Stomach (tissue), 9 donors: ENCODE results near the gene ROBO1. TPM values are rescaled to one million over a fixed set of nuclear protein-coding genes. Genes with fewer than 3 reads are reported as not detected.

Experiments used
- DNase-seq, 2 donors: peaks; one replicate each; pipeline versions ENCODE4 v3.0.0 to v3.0.0-alpha.2; 2013 to 2019
- H3K27ac ChIP-seq, 5 donors: fragments of 200-600 bp in 4 of 5; sonication (generic) in 4 of 5; one replicate each; pipeline ENCODE4 v1.5.1; 2013 to 2019; ENCODE audit warnings: mild to moderate bottlenecking in 1 of 5, moderate library complexity in 1 of 5
- H3K27me3 ChIP-seq, 3 donors: fragments of 200-600 bp; sonication (generic); one replicate each; pipeline ENCODE4 v1.5.1; 2017 to 2019; ENCODE audit warnings: mixed run types in 1 of 3
- H3K36me3 ChIP-seq, 4 donors: fragments of 200-600 bp; sonication (generic); 1 replicate in 3 of 4; 2 replicates in 1 of 4; pipeline ENCODE4 v1.5.1; 2016 to 2019
- H3K4me1 ChIP-seq, 4 donors: fragments of 200-600 bp; sonication (generic); one replicate each; pipeline ENCODE4 v1.5.1; 2016 to 2019
- H3K4me3 ChIP-seq, 4 donors: fragments of 200-600 bp; sonication (generic) in 3 of 4; one replicate each; pipeline ENCODE4 v1.5.1; 2016 to 2019; ENCODE audit warnings: mild to moderate bottlenecking in 1 of 4
- H3K9me3 ChIP-seq, 4 donors: fragments of 200-600 bp; sonication (generic); one replicate each; pipeline ENCODE4 v1.5.1; 2016 to 2019
- CTCF ChIP-seq, 7 experiments: fragments of 450-650 bp in 4 of 7; fragments of 200-600 bp in 3 of 7; sonication (generic) in 3 of 7; IDR thresholded peaks; one replicate each; pipeline ENCODE4 v1.5.1; 2016 to 2019; ENCODE audit warnings: antibody characterized with exemption in 7 of 7, control low read depth in 2 of 7, mild to moderate bottlenecking in 1 of 7
- EP300 ChIP-seq: sonication (generic); formaldehyde crosslinking; IDR thresholded peaks from one replicate; pipeline ENCODE4 v1.6.1; 2017; ENCODE audit warnings: antibody characterized with exemption
- POLR2A ChIP-seq, 4 donors: fragments of 450-650 bp; IDR thresholded peaks; one replicate each; pipeline ENCODE4 v1.6.1; 2016; ENCODE audit warnings: antibody characterized with exemption in 4 of 4, control low read depth in 2 of 4, mild to moderate bottlenecking in 1 of 4, moderate library complexity in 1 of 4
- POLR2AphosphoS5 ChIP-seq, 3 donors: sonication (generic); formaldehyde crosslinking; IDR thresholded peaks; one replicate each; pipeline ENCODE4 v1.6.1; 2016; ENCODE audit warnings: antibody characterized with exemption in 3 of 3
- WGBS, 5 donors: extraction: QIAGEN DNeasy Blood & Tissue Kit in 3 of 5; methylation state at CpG; one replicate each; pipeline versions ENCODE4 v1.1.5 to v1.1.7; 2013 to 2018; 5-methylcytosine and 5-hydroxymethylcytosine counted together
- intact Hi-C: fragments of 100-400 bp; cut with DNase I; formaldehyde crosslinking; loops from one replicate; pipeline ENCODE4 v1.15.1; 2023; ENCODE audit warnings: low total_unique reads
- polyA plus RNA-seq, 3 donors: library from polyadenylated mRNA; stranded (reverse); fragments of 200-250 nt; gene quantifications; one replicate each; pipeline ENCODE4 v1.2.3, GENCODE V29; 2013
- total RNA-seq, 5 donors: library from RNA; depleted of rRNA; stranded (reverse); fragments of >200 nt; gene quantifications; one replicate each; pipeline versions ENCODE4 v1.1.0 to v1.2.3, GENCODE V29; 2014 to 2016
- donor health status: healthy with polysubstance abuse.
- donor health status: Bipolar disorder and iron deficiency.
- donor health status: healthy.

Gene ROBO1
- total and polyA plus RNA-seq, 8 donors: 2.0 to 174 (median 4.5) TPM

GRCh38 chr3:79230266-79230665 is 537.5 kb downstream of the ROBO1 start:
- Histone ChIP-seq H3K27me3 (no peaks in the 10 kb centered on the region), H3K27ac (no peak overlapping the region), H3K9me3 (no peaks in the 10 kb centered on the region), H3K36me3 (no peaks in the 10 kb centered on the region), H3K4me1 (no peaks in the 10 kb centered on the region), H3K4me3 (no peak overlapping the region)
- peak in 1 of 2 donors; percentile 3 for DNase-seq
- TF ChIP-seq POLR2AphosphoS5 (IDR thresholded peaks at IDR 0.05): no peak
- TF ChIP-seq CTCF (IDR thresholded peaks at IDR 0.05): no peak
- TF ChIP-seq EP300: no peak
- TF ChIP-seq POLR2A (IDR thresholded peaks at IDR 0.05): no peak
- intact Hi-C loops: no loop called here
- WGBS, 5 donors: 31 to 63% (median 41%) methylated on average over 1 of the region's 1 CpG

GRCh38 chr3:79217096-79217495 is 550.7 kb downstream of the ROBO1 start:
- Histone ChIP-seq H3K4me3 (no peak overlapping the region), H3K36me3 (no peaks in the 10 kb centered on the region), H3K4me1 (no peaks in the 10 kb centered on the region), H3K27ac (no peak overlapping the region), H3K9me3 (no peaks in the 10 kb centered on the region), H3K27me3 (no peaks in the 10 kb centered on the region)
- no peak for DNase-seq
- intact Hi-C loops: no loop called here
- 39 to 45% (median 40%) methylated on average over 2 of the region's 2 CpGs for WGBS, 5 donors
- TF ChIP-seq POLR2A (IDR thresholded peaks at IDR 0.05) (no peak), POLR2AphosphoS5 (IDR thresholded peaks at IDR 0.05) (no peak), CTCF (IDR thresholded peaks at IDR 0.05) (no peak), EP300 (no peak)

GRCh38 chr3:79215286-79215685 is 552.5 kb downstream of the ROBO1 start:
- Histone ChIP-seq H3K27me3 (no peaks in the 10 kb centered on the region), H3K27ac (no peak overlapping the region), H3K4me3 (no peak overlapping the region), H3K4me1 (no peaks in the 10 kb centered on the region), H3K9me3 (peaks cover 0 to 3% (median 0%) of the 10 kb centered on the region in 4 donors), H3K36me3 (no peaks in the 10 kb centered on the region)
- intact Hi-C loops: no loop called here
- no peak for DNase-seq
- TF ChIP-seq EP300 (no peak), POLR2AphosphoS5 (IDR thresholded peaks at IDR 0.05) (no peak), CTCF (IDR thresholded peaks at IDR 0.05) (no peak), POLR2A (IDR thresholded peaks at IDR 0.05) (no peak)
- 30 to 45% (median 43%) methylated on average over 4 of the region's 4 CpGs for WGBS, 5 donors

- WGBS, 5 donors: 61 to 75% (median 65%) methylated on average over 12 of the region's 12 CpGs
- no peak for TF ChIP-seq EP300
- TF ChIP-seq POLR2AphosphoS5 (IDR thresholded peaks at IDR 0.05): no peak
- TF ChIP-seq POLR2A (IDR thresholded peaks at IDR 0.05): no peak
- TF ChIP-seq CTCF (IDR thresholded peaks at IDR 0.05): no peak
- DNase-seq: no peak
- peaks cover 0 to 5% (median 0%) of the 10 kb centered on the region in 4 donors for H3K9me3 ChIP-seq
- intact Hi-C loops: no loop called here
- no peak overlapping the region for H3K4me3 ChIP-seq
- H3K27me3 ChIP-seq: no peaks in the 10 kb centered on the region
- no peaks in the 10 kb centered on the region for H3K4me1 ChIP-seq
- H3K36me3 ChIP-seq: no peaks in the 10 kb centered on the region
- H3K27ac ChIP-seq: no peak overlapping the region
Observed at GRCh38 chr3:79211586-79212359, 556.0 kb downstream of the ROBO1 start.
